Activated gamma-delta T cell (primary cell): Measurements from ENCODE around the gene MEGF9.

Experiments used
- DNase-seq: peaks from one replicate; lab custom pipeline; 2025; lab: John Stamatoyannopoulos, UW

Gene MEGF9

GRCh38 chr9:120622790-120623189 lies 91.5 kb downstream of the MEGF9 start:
- no peak for DNase-seq

GRCh38 chr9:120621941-120622340 lies 92.3 kb downstream of the MEGF9 start:
- no peak for DNase-seq

GRCh38 chr9:120619751-120620655 lies 94.3 kb downstream of the MEGF9 start:
- no peak for DNase-seq

- no peak for DNase-seq
Measured at GRCh38 chr9:120616966-120617935, 97.0 kb downstream of the MEGF9 start.

GRCh38 chr9:120612218-120612617 lies 102.1 kb downstream of the MEGF9 start:
- no peak for DNase-seq

GRCh38 chr9:120611690-120612068 lies 102.6 kb downstream of the MEGF9 start:
- DNase-seq: no peak

GRCh38 chr9:120610975-120611689 lies 103.1 kb downstream of the MEGF9 start:
- DNase-seq: no peak

GRCh38 chr9:120609636-120610035 lies 104.6 kb downstream of the MEGF9 start:
- no peak for DNase-seq

GRCh38 chr9:120608421-120608820 lies 105.8 kb downstream of the MEGF9 start:
- DNase-seq: no peak

GRCh38 chr9:120603591-120603990 lies 110.7 kb downstream of the MEGF9 start:
- DNase-seq: no peak

- DNase-seq: no peak
Measured at GRCh38 chr9:120603010-120603409, 111.3 kb downstream of the MEGF9 start.

- no peak for DNase-seq
Measured at GRCh38 chr9:120593955-120594277, 120.4 kb downstream of the MEGF9 start.

GRCh38 chr9:120593250-120593954 lies 120.9 kb downstream of the MEGF9 start:
- no peak for DNase-seq

GRCh38 chr9:120592210-120592609 lies 122.1 kb downstream of the MEGF9 start:
- DNase-seq: no peak

GRCh38 chr9:120587328-120587727 lies 126.9 kb downstream of the MEGF9 start:
- DNase-seq: no peak

GRCh38 chr9:120583958-120584369 lies 130.3 kb downstream of the MEGF9 start:
- DNase-seq: no peak

- DNase-seq: peak; percentile 78
Measured at GRCh38 chr9:120580051-120580896, 134.0 kb downstream of the MEGF9 start, which contains the start of gene CDK5RAP2. TSS of gene CDK5RAP2 (minus strand) at chr9:120580167. CDS start at chr9:120579978, 189 bp downstream.

GRCh38 chr9:120579139-120580050 lies 134.9 kb downstream of the MEGF9 start:
- DNase-seq: no peak

GRCh38 chr9:120574473-120574872 lies 139.8 kb downstream of the MEGF9 start:
- DNase-seq: no peak
